ENCODE data around the gene NLRC5.

- TF ChIP-seq PTRF (tag; IDR thresholded peaks at IDR 0.05) (no peak), THRA (IDR thresholded peaks at IDR 0.05) (no peak), TAF1 (IDR thresholded peaks at IDR 0.05; ENCODE audit: control insufficient read depth, extremely low read depth, insufficient read depth, low read length, severe bottlenecking) (no peak), EHMT2 (IDR thresholded peaks at IDR 0.05) (no peak), MEF2A (IDR thresholded peaks at IDR 0.05; ENCODE audit: control insufficient read depth, low read depth, low read length) (no peak), MBD2 (IDR thresholded peaks at IDR 0.05; ENCODE audit: borderline replicate concordance, low read depth) (no peak), ARID1B (IDR thresholded peaks at IDR 0.05) (no peak), POLR2A (conservative IDR thresholded peaks at IDR 0.05) (no peak), MXI1 (IDR thresholded peaks at IDR 0.05; ENCODE audit: low read depth, low read length) (no peak)
Measured at GRCh38 chr16:57013902-57014301, 24.5 kb downstream of the NLRC5 start.
